Measurements from ENCODE around the gene TPSG1.

TPSG1 gene

GRCh38 chr16:1265826-1266225, 40.8 kb upstream of the TPSG1 start:
- TF ChIP-seq CTCF (IDR thresholded peaks at IDR 0.05; ENCODE audit: borderline replicate concordance, control extremely low read depth, extremely low read depth, insufficient read depth, missing control alignments): no peak
- in situ Hi-C loops (cut with MboI; ENCODE audit: low sequenced_read_pairs, unreplicated experiment): no loop called here
- DNase-seq (ENCODE audit: low spot score): no peak

- in situ Hi-C loops (cut with MboI; ENCODE audit: low sequenced_read_pairs, unreplicated experiment): no loop called here
- DNase-seq (ENCODE audit: low spot score): no peak
- no peak for TF ChIP-seq CTCF (IDR thresholded peaks at IDR 0.05; ENCODE audit: borderline replicate concordance, control extremely low read depth, extremely low read depth, insufficient read depth, missing control alignments)
Measured at GRCh38 chr16:1265090-1265630, 40.1 kb upstream of the TPSG1 start.

DNA sequence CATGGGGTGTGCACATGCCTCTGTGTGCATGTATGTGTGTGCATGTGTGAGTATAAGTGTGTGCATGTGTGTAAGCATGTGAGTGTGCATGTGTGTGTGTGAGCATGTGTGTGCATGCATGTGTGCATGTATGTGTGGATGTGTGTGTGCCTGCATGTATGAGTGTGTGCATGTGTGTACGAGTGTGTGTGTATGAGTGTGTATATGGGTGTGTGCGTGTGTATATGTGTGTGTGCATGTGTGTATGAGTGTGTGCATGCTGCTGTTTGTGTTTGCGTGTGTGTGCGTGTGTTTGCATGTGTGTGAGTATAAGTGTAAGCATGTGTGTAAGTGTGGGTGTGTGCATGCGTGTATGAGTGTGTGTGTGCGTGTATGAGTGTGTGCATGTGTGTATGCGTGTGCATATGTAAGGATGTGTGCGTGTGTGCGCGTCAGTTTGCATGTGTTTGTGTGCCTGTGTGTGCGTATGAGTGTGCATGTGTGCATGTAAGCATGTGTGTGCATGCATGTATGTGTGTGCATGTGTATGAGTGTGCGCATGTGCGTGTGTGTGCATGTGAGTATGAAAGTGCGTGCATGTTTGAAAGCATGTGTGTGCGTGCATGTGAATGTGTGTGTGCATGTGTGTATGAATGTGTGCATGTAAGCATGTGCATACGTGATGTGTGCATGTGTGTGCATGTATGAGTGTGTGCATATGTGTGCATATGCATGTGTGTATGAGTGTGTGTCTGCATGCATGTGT, 39.4 kb upstream of the TPSG1 start:
- DNase-seq (ENCODE audit: low spot score): no peak
- TF ChIP-seq CTCF (IDR thresholded peaks at IDR 0.05; ENCODE audit: borderline replicate concordance, control extremely low read depth, extremely low read depth, insufficient read depth, missing control alignments): no peak
- in situ Hi-C loops (cut with MboI; ENCODE audit: low sequenced_read_pairs, unreplicated experiment): no loop called here

DNA sequence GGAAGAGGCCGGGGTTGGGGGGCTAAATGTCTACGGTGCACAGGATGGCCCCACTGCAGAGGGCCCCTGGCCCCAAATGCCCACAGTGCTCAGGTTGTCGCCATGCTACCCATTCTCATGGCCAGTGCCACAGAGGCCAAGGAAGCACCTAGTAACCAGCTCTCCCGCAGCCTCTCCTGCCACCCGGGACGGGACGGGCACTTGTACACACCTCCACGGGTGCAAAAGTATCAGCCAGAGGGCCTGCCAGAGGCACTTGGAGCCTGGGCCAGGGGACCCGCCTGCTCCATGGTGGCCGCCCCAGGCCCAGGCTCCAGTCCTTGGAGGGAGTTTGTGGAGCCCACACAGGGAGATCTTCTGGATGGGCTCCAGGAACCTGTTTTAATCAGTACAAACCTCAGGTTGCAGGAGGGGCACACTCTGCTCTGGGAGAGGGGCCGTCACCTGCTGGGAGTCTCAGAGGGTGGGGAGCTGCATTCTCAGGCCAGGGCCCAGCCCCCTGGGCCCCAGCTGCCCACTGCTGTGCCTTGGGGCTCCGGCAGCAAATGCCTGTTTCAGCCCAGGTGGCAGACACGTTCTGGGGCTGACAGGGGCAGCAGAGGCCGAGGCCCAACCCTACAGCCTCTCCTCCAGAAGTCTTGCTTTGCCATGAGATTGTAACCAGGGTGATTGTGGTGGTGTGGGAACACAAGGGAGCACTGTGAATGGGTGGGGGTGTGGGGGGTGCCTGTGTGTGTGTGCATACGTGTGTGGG, 38.7 kb upstream of the TPSG1 start:
- no peak for TF ChIP-seq CTCF (IDR thresholded peaks at IDR 0.05; ENCODE audit: borderline replicate concordance, control extremely low read depth, extremely low read depth, insufficient read depth, missing control alignments)
- no peak for DNase-seq (ENCODE audit: low spot score)
- in situ Hi-C loops (cut with MboI; ENCODE audit: low sequenced_read_pairs, unreplicated experiment): no loop called here

GRCh38 chr16:1262846-1263221, 37.8 kb upstream of the TPSG1 start:
- no peak for DNase-seq (ENCODE audit: low spot score)
- in situ Hi-C loops (cut with MboI; ENCODE audit: low sequenced_read_pairs, unreplicated experiment): no loop called here
- TF ChIP-seq CTCF (IDR thresholded peaks at IDR 0.05; ENCODE audit: borderline replicate concordance, control extremely low read depth, extremely low read depth, insufficient read depth, missing control alignments): no peak

DNA sequence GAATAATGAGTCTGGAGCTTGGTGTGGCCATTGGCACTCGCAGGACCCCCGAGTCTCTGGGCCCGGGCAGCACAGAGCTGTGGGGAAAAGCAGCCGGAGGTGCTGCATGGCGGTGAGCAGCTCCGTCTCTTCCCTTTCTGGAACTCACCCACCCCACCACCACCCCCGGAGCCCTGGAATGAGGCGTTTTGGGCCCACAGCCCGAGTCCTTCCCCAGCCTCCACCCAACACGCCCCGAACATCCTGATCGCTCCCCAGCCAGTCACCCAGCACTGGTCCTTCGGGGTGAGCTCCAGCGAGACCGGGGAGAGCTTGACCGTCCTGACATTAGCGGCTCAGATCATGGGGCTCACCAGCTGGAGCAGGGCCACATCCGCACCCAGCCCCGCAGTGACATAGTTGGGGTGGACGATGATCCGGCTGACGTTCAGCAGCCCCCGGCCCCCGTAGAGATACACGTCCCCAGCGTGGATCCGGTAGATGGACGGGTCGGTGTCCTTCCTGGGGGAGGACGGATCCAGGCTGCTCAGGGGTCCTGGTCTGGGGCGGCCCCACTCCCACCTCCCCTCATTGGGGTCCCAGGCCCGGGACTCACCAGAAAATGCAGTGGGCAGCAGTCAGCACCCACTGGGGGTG, 37.3 kb upstream of the TPSG1 start:
- no peak for TF ChIP-seq CTCF (IDR thresholded peaks at IDR 0.05; ENCODE audit: borderline replicate concordance, control extremely low read depth, extremely low read depth, insufficient read depth, missing control alignments)
- DNase-seq (ENCODE audit: low spot score): no peak
- in situ Hi-C loops (cut with MboI; ENCODE audit: low sequenced_read_pairs, unreplicated experiment): no loop called here
